Ovary (tissue), 3 donors: ENCODE data around the gene SLC35E4.

Source experiments
- EP300 ChIP-seq: sonication (generic); formaldehyde crosslinking; IDR thresholded peaks from one replicate; pipeline ENCODE4 v1.6.1; 2017; ENCODE audit warnings: antibody characterized with exemption
- TF ChIP-seq, protein P1 (sequence below), 3 donors: fragments of 450-650 bp in 2 of 3; fragments of 200-600 bp in 1 of 3; IDR thresholded peaks; one replicate each; pipeline versions ENCODE4 v1.5.1 to v1.8.0; 2016 to 2022; ENCODE audit warnings: antibody characterized with exemption in 3 of 3, mild to moderate bottlenecking in 1 of 3
- donor health status: DM: no; HTN: no; CAD: no.

GRCh38 chr22:30601464-30601863, 34.1 kb upstream of the SLC35E4 start:
- TF ChIP-seq EP300: no peak
- TF ChIP-seq, protein P1, sequence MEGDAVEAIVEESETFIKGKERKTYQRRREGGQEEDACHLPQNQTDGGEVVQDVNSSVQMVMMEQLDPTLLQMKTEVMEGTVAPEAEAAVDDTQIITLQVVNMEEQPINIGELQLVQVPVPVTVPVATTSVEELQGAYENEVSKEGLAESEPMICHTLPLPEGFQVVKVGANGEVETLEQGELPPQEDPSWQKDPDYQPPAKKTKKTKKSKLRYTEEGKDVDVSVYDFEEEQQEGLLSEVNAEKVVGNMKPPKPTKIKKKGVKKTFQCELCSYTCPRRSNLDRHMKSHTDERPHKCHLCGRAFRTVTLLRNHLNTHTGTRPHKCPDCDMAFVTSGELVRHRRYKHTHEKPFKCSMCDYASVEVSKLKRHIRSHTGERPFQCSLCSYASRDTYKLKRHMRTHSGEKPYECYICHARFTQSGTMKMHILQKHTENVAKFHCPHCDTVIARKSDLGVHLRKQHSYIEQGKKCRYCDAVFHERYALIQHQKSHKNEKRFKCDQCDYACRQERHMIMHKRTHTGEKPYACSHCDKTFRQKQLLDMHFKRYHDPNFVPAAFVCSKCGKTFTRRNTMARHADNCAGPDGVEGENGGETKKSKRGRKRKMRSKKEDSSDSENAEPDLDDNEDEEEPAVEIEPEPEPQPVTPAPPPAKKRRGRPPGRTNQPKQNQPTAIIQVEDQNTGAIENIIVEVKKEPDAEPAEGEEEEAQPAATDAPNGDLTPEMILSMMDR (IDR thresholded peaks at IDR 0.05): no peak
